Neural crest cell (in vitro differentiated cells): Measurements from ENCODE around the gene NDUFB5. TPM values are rescaled to one million over a fixed set of nuclear protein-coding genes. Genes with fewer than 3 reads are reported as not detected.

Source experiments
- DNase-seq: peaks from one replicate; pipeline ENCODE4 v3.0.0; 2021; ENCODE audit warnings: low read depth, mixed read lengths, low spot score
- H3K27ac Mint-ChIP-seq: one replicate; pipeline ENCODE4 v1.8.0; 2021; ENCODE audit warnings: mild to moderate bottlenecking, mixed read lengths; ENCODE audit not compliant: unreplicated experiment
- H3K27me3 Mint-ChIP-seq: 2 replicates; pipeline ENCODE4 v1.8.0; 2021; ENCODE audit warnings: low read depth, mild to moderate bottlenecking, mixed read lengths
- H3K36me3 Mint-ChIP-seq: 2 replicates; pipeline ENCODE4 v1.8.0; 2021; ENCODE audit warnings: low read depth, mild to moderate bottlenecking, mixed read lengths
- H3K4me1 Mint-ChIP-seq: 2 replicates; pipeline ENCODE4 v1.8.0; 2021; ENCODE audit warnings: mixed read lengths
- H3K4me3 Mint-ChIP-seq: one replicate; pipeline ENCODE4 v1.8.0; 2021; ENCODE audit warnings: mild to moderate bottlenecking, mixed read lengths
- H3K9me3 Mint-ChIP-seq: 2 replicates; pipeline ENCODE4 v1.8.0; 2021; ENCODE audit warnings: mixed read lengths
- CTCF ChIP-seq: fragments of 200-600 bp; sonication (generic); conservative IDR thresholded peaks from 2 replicates; pipeline ENCODE4 v1.5.0; 2021; ENCODE audit warnings: antibody characterized with exemption, mild to moderate bottlenecking
- total RNA-seq: library from RNA; stranded (reverse); gene quantifications from 2 replicates; pipeline ENCODE4 v1.2.1, GENCODE V29; 2021

NDUFB5 gene
- total RNA-seq, 1 donor from 2014 or later: 74.3 TPM

- Mint-ChIP-seq H3K27ac (peak overlapping the region; percentile 76), H3K9me3 (no peaks in the 10 kb centered on the region), H3K4me3 (peak overlapping the region; percentile 97), H3K4me1 (peaks cover 38% of the 10 kb centered on the region), H3K27me3 (no peaks in the 10 kb centered on the region), H3K36me3 (peaks cover 7% of the 10 kb centered on the region)
- no peak for TF ChIP-seq CTCF
- DNase-seq: peak; percentile 71
Measured at GRCh38 chr3:179653096-179653797, 48.7 kb downstream of the NDUFB5 start.

GRCh38 chr3:179655236-179655635 lies 50.6 kb downstream of the NDUFB5 start:
- peaks cover 42% of the 10 kb centered on the region for H3K4me1 Mint-ChIP-seq
- H3K36me3 Mint-ChIP-seq: peaks cover 7% of the 10 kb centered on the region
- no peak for TF ChIP-seq CTCF
- H3K4me3 Mint-ChIP-seq: peak overlapping the region; percentile 72
- no peak overlapping the region for H3K27ac Mint-ChIP-seq
- no peaks in the 10 kb centered on the region for H3K27me3 Mint-ChIP-seq
- no peaks in the 10 kb centered on the region for H3K9me3 Mint-ChIP-seq
- no peak for DNase-seq

- DNase-seq: no peak
- peaks cover 7% of the 10 kb centered on the region for H3K36me3 Mint-ChIP-seq
- no peaks in the 10 kb centered on the region for H3K27me3 Mint-ChIP-seq
- H3K4me3 Mint-ChIP-seq: no peak overlapping the region
- H3K4me1 Mint-ChIP-seq: peaks cover 59% of the 10 kb centered on the region
- H3K27ac Mint-ChIP-seq: no peak overlapping the region
- H3K9me3 Mint-ChIP-seq: no peaks in the 10 kb centered on the region
- TF ChIP-seq CTCF: no peak
Measured at GRCh38 chr3:179658606-179659005, 54.0 kb downstream of the NDUFB5 start.

- no peaks in the 10 kb centered on the region for H3K9me3 Mint-ChIP-seq
- peaks cover 56% of the 10 kb centered on the region for H3K4me1 Mint-ChIP-seq
- no peak overlapping the region for H3K27ac Mint-ChIP-seq
- no peak for TF ChIP-seq CTCF
- no peak overlapping the region for H3K4me3 Mint-ChIP-seq
- no peak for DNase-seq
- H3K36me3 Mint-ChIP-seq: peaks cover 7% of the 10 kb centered on the region
- H3K27me3 Mint-ChIP-seq: no peaks in the 10 kb centered on the region
Measured at GRCh38 chr3:179660872-179661271, 56.3 kb downstream of the NDUFB5 start.

- Mint-ChIP-seq H3K4me1 (peaks cover 54% of the 10 kb centered on the region), H3K27me3 (no peaks in the 10 kb centered on the region)
- DNase-seq: no peak
Measured at GRCh38 chr3:179661777-179662176, 57.2 kb downstream of the NDUFB5 start.

More at GRCh38 chr3:179661777-179662176, 57.2 kb downstream of the NDUFB5 start:
- Mint-ChIP-seq H3K27ac (no peak overlapping the region), H3K36me3 (peaks cover under 1% of the 10 kb centered on the region), H3K9me3 (no peaks in the 10 kb centered on the region), H3K4me3 (no peak overlapping the region)
- TF ChIP-seq CTCF: no peak
